GM10266 (cell line): ENCODE measurements around the gene SUSD5.

Source experiments
- DNase-seq: peaks from one replicate; pipeline ENCODE4 v3.0.0; 2012; ENCODE audit errors: extremely low spot score
- CTCF ChIP-seq: IDR thresholded peaks from 2 replicates; pipeline ENCODE4 v1.5.1; 2012; ENCODE audit warnings: mild to moderate bottlenecking, low read depth; ENCODE audit not compliant: control insufficient read depth, insufficient read depth; ENCODE audit errors: missing control alignments

The SUSD5 gene

GRCh38 chr3:33179132-33179531 lies 39.5 kb downstream of the SUSD5 start:
- DNase-seq = no peak
- no peak for TF ChIP-seq CTCF

- DNase-seq = no peak
Observed at GRCh38 chr3:33174711-33175414, 43.7 kb downstream of the SUSD5 start.

GRCh38 chr3:33174095-33174494 lies 44.5 kb downstream of the SUSD5 start:
- DNase-seq = no peak
- TF ChIP-seq CTCF = no peak

More at GRCh38 chr3:33174711-33175414, 43.7 kb downstream of the SUSD5 start:
- no peak for TF ChIP-seq CTCF

GRCh38 chr3:33173672-33174071 lies 44.9 kb downstream of the SUSD5 start:
- no peak for TF ChIP-seq CTCF
- DNase-seq = no peak

- no peak for TF ChIP-seq CTCF
Observed at GRCh38 chr3:33173103-33173502, 45.5 kb downstream of the SUSD5 start.

GRCh38 chr3:33171580-33171979 lies 47.0 kb downstream of the SUSD5 start:
- no peak for TF ChIP-seq CTCF
- DNase-seq = no peak

More at GRCh38 chr3:33173103-33173502, 45.5 kb downstream of the SUSD5 start:
- DNase-seq = no peak

- no peak for DNase-seq
- no peak for TF ChIP-seq CTCF
Observed at GRCh38 chr3:33170531-33170930, 48.1 kb downstream of the SUSD5 start.
